ENCODE results near the gene SSH2. TPM values are rescaled to one million over a fixed set of nuclear protein-coding genes. Genes with fewer than 3 reads are reported as not detected.
"Not testable (repeated sequence)": the region's sequence is repeated elsewhere in the genome, so short reads cannot be mapped to it uniquely, and the experiment has no call there.

Gene SSH2
- total RNA-seq, 1 donor from 2014 or later, result 11.2 TPM

GRCh38 chr17:29931231-29931932, 1.4 kb upstream of the SSH2 start:
- peak; percentile 67 for ATAC-seq
- DNase-seq (ENCODE audit: low spot score), result peak; percentile 63

DNA sequence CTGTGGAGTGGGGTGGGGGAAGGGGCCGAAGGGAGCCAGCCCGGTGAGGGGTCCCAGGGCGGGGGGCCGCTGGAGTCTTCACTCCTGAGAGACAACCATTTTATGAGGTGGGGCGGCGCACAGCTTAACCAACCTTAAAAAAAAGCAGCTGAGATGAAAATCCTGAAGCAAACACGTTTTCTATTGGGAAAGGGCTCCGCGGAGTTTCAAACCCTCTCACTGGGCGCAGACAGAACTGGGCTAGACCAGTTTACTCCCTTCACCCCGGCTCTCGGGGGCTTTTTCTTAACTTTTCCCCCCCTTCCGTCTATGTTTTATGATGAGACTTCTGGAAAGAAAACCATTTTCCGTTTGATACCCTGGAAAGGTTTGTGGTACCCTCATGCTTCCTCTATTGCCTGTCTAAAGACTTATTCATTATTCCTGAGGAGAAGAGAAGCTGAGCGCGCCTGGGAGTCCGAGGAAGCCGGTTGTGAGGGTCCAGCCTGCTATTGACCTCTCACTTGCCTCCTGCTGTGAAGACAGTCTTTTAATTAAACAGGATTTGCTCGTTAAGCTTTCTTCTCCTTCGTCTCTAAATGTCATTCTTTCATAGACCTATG, 482 bp upstream of the SSH2 start:
- DNase-seq (ENCODE audit: low spot score) (no peak), ATAC-seq (peak; percentile 59)

DNA sequence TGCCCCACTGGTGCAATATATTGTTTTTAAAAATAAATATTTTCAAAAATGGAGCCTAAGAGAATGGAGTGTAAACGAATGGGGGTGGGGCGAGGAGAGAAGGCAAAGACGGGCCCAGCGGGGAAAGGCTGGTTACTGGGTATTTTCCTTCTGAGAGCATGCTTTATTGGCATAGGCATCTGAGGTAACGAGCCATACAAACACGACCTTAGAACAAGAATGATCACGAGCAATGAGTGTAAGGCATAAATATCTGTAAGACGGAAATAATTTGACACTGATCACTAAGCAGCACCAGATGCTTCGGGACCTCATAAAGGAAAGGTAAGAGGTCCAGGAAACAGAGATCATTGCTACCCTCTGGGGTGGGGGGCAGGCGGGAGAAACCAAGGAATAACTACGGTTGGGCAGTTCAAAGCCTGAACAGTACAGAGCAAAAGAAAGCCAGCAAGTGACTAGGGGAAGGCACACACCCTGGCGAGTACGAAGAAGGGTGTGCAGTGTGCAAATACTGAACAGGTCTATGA, 959 bp downstream of the SSH2 start:
- DNase-seq (ENCODE audit: low spot score) (no peak), ATAC-seq (peak; percentile 32)

GRCh38 chr17:29927546-29927945, 2.5 kb downstream of the SSH2 start:
- ATAC-seq, result no peak
- DNase-seq (ENCODE audit: low spot score), result no peak

DNA sequence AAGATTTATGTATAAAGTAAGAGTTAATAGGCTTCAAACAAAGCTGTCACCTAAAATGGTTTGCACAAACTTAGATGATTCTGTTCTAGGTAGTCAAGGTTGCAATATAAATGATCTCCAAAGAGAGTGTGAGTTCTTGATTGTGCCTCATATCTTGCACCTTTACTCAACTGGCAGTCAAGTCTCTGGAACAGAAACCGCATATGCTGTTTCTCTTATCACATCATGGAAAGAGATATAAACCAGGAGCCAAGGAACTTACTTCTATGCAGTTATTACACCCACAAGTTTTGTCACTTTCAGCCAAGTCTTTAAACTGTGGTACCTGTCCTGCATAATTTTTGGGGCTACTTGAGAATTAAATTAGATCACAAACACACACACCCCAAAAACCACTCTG, 5.2 kb downstream of the SSH2 start:
- no peak for ATAC-seq
- DNase-seq (ENCODE audit: low spot score), result no peak

DNA sequence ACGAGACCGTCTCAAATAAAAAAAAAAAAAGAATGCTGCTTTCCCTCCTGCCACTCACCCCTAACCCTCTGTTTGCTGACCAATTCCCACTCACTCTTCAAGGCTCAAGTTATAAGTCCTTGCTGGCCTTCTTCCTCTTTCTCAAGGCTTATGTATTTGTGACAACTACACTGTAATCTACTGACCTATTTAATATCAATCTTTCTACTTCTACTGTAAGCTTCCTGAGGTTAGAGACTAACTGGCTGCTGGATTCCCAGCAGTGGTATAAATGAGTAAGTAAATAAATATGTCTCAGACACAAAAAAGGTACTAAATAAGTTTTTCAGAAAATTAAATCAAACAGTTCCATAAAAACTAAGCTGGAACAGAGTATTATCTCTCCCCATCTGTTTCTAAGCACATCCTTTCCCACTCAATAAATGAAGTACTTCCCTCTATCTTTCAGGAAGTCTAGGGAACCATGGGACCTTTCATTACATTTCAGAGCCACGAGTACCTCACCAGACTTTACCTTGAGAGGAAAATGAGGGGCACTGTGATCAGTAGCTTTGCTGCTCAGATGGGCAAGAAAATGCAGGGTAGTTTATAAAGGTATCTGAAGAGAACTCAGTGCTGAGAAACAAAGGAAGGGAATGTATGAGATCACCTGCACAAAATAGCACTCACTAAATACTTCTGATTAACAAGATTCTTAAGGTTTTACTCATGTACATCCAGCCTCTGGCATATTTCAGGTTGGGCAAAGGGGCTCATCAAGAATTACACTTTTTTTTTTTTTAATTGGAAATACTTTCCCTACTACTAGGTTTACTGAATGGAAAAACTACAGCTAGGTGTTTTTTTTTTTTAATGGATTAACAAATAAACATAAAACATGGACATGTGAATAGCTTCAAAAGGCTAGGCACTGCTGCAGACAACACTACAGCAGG, 10.8 kb downstream of the SSH2 start:
- DNase-seq (ENCODE audit: low spot score), result no peak
- ATAC-seq, result no peak

GRCh38 chr17:29918016-29918415, 12.0 kb downstream of the SSH2 start:
- DNase-seq (ENCODE audit: low spot score) (no peak), ATAC-seq (no peak)

GRCh38 chr17:29914819-29915537, 15.1 kb downstream of the SSH2 start:
- ATAC-seq, result no peak
- DNase-seq (ENCODE audit: low spot score), result no peak

DNA sequence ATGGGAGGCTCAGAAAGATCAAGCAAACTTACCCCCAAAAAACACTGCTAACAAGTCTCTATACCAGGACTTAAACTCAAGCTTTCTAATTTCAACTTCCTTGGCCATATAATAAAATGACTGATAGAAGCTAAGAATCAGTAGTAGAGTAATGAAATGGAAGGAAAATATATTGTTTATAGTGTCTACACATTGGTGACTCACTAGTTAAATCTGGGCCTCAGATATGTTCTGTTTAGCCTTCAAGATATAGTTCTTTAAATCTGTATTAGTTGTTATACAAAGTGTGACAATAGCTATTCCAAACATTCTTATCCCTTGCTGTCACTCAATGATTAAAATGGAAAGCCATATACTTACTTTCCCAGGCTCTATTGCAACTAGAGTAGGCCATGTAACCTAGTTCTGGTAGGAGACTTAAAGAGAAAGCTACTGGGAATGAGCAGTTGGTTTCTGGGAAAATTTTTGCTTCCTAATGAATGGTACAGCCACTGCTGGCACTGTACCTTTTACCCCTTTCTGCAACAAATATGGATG, 18.3 kb downstream of the SSH2 start:
- no peak for ATAC-seq
- no peak for DNase-seq (ENCODE audit: low spot score)

DNA sequence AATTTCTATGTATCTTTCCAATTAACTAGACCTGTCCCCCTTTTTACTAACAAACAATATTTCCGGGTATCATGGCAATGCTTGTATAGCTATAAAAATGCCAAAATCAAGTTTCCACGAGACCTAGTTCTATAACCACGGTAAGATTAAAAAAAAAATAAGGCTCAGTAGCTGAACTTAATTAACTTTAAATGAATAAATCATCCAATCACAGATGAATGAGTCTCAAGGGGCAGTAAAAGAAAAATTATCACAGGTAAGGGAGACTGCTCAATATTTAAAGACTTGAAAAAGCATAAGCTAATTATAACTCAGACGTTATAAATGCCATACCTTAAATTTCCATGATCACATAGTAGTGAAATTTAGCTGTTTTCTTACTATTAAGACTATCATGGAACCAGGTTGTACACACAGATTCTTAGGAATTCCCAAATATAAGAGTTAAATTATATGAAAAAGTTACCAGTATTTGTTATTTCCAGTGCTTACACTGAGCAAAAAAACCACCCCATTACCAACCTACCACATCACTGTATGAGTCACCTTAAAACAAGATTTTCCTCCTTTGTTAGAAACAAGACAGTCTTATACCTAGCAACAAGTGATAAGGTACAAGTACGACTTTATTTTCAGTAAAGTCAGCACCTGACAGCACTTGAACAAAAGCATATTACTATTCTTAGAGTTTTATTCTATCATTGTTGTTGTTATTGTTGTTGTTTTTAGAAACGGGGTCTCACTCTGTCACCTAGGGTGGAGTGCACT, 20.6 kb downstream of the SSH2 start:
- no peak for ATAC-seq

DNA sequence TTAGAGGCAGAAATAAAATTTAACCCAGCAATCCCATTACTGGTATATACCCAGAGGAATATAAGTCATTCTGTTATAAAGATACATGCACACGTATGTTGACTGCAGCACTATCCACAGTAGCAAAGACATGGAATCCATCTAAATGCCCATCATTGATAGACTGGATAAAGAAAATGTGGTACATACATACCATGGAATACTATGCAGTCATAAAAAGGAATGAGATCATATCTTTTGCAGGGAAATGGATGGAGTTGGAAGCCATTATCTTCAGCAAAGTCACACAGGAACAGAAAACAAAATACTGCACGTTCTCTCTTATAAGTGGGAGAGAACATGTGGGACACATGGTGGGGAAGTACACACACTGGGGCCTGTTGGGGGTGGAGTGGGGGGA, 23.1 kb downstream of the SSH2 start:
- ATAC-seq (no peak), DNase-seq (ENCODE audit: low spot score) (no peak)

More for the DNA sequence above, 20.6 kb downstream of the SSH2 start:
- DNase-seq (ENCODE audit: low spot score), result no peak

- no peak for ATAC-seq
- no peak for DNase-seq (ENCODE audit: low spot score)
Measured at GRCh38 chr17:29905879-29906167, 24.2 kb downstream of the SSH2 start.

GRCh38 chr17:29905086-29905878, 24.7 kb downstream of the SSH2 start:
- ATAC-seq, result no peak
- no peak for DNase-seq (ENCODE audit: low spot score)

DNA sequence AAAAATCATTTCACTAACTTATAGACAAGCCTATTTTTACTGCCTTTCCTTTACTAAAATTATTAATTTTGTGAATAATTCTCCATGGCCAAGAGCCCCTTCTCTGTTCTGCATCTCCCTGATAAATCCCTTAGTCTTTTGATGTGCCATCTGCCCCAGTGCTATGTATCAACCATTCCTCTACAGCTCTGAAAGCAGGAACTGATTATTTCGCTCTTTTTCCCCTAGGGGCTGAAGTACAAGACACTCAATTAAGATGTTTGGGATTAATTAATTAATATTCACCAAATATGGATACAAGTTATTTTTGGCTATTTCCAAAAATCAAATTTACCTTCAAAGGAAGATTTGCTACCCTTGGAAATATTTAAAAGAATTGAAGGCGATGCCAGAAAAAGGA, 26.6 kb downstream of the SSH2 start:
- ATAC-seq, result no peak
- DNase-seq (ENCODE audit: low spot score), result no peak

- ATAC-seq; DNase-seq (ENCODE audit: low spot score): not testable (repeated sequence)
Measured at GRCh38 chr17:29897136-29897535, 32.9 kb downstream of the SSH2 start.

GRCh38 chr17:29892201-29892600, 37.8 kb downstream of the SSH2 start:
- ATAC-seq (no peak), DNase-seq (ENCODE audit: low spot score) (no peak)

DNA sequence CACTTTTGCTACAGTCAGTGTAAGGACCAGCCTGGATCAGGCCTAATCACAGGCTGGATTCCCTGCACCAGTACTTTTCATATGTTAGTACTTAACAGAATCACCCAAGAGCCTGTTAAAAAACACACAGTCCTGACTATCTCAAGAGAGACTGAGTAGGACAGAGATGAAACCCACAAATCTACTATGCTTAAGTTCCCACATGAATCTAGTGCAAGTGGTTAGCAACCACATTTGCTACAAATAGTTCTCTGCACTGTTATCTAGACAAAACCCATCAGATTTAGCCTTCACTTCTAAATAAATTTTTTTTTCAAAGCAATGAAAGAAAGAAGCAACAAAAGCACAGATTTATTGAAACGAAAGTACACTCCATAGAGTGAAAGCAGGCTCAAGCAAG, 38.9 kb downstream of the SSH2 start:
- DNase-seq (ENCODE audit: low spot score) (no peak), ATAC-seq (no peak)

DNA sequence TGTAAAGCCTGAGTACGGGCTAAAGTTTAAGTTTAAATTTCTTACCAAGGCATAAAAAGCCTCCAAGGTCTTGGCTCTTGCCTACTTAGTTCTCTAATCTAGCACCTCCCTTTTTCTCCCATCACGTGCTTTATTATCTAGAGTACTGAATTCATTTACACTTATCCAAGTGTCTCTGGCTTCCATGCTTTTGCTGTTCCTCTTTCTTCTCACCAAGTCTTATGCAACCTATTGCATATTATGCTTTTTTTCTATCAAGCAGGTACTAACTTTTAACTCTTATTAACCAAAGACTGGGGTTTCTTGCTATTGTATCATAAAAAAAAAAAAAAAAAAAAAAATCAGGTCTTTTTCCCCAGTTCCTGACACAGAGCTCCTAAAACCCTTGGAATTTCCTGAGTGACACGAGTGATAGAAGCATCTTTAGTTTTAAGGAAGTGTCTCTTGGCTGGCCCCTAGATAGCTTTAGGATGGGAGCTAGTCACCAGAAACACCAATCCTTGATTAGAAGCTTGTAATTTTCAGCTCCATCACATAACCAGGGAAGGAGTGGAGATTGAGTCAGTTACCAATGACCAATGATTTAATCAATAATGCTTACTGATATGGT, 44.9 kb downstream of the SSH2 start:
- no peak for DNase-seq (ENCODE audit: low spot score)
- ATAC-seq, result no peak

- no peak for DNase-seq (ENCODE audit: low spot score)
Measured at GRCh38 chr17:29883497-29883896, 46.5 kb downstream of the SSH2 start.

More at GRCh38 chr17:29883497-29883896, 46.5 kb downstream of the SSH2 start:
- no peak for ATAC-seq

All from left lobe of liver (tissue), 2 donors.